ENCODE data around the gene NAXD. TPM values are rescaled to one million over a fixed set of nuclear protein-coding genes. Genes with fewer than 3 reads are reported as not detected.

The NAXD gene
- total RNA-seq, 1 donor from 2014 or later: 17.7 TPM

- Histone ChIP-seq H3K27ac (no peak overlapping the region), H3K36me3 (no peaks in the 10 kb centered on the region), H3K9ac (no peak overlapping the region), H3K4me2 (no peak overlapping the region), H3K4me3 (no peak overlapping the region), H3F3A (ENCODE audit: low read depth) (no peaks in the 10 kb centered on the region), H3K4me1 (no peaks in the 10 kb centered on the region), H3K79me2 (ENCODE audit: low read depth) (no peaks in the 10 kb centered on the region), H3K9me3 (ENCODE audit: low read depth) (no peaks in the 10 kb centered on the region), H4K20me1 (ENCODE audit: low read depth) (no peaks in the 10 kb centered on the region), H2AFZ (replicated peaks) (no peak overlapping the region), H3K27me3 (no peaks in the 10 kb centered on the region)
- no peaks in the 10 kb centered on the region for H3K9me3 Mint-ChIP-seq
- H3K27me3 Mint-ChIP-seq (ENCODE audit: insufficient read depth, low read depth): peaks cover 8% of the 10 kb centered on the region
- no peak for DNase-seq (ENCODE audit: low spot score)
- no peak overlapping the region for H3K4me3 Mint-ChIP-seq
- H3K4me1 Mint-ChIP-seq: no peaks in the 10 kb centered on the region
- H3K27ac Mint-ChIP-seq: no peak overlapping the region
- H3K36me3 Mint-ChIP-seq: peaks cover 30% of the 10 kb centered on the region
- TF ChIP-seq EZH2 (IDR thresholded peaks at IDR 0.05) (no peak), CTCF (IDR thresholded peaks at IDR 0.05) (no peak), EZH2phosphoT487 (IDR thresholded peaks at IDR 0.05) (no peak)
Observed at GRCh38 chr13:110637747-110638146, 22.4 kb downstream of the NAXD start.

- Mint-ChIP-seq H3K9me3 (no peaks in the 10 kb centered on the region), H3K27ac (no peak overlapping the region)
- no peaks in the 10 kb centered on the region for H3K36me3 ChIP-seq
Observed at GRCh38 chr13:110638257-110638656, 22.9 kb downstream of the NAXD start.

GRCh38 chr13:110638814-110639806, 23.8 kb downstream of the NAXD start:
- no peaks in the 10 kb centered on the region for H3F3A ChIP-seq (ENCODE audit: low read depth)
- H3K4me2 ChIP-seq: no peak overlapping the region
- no peaks in the 10 kb centered on the region for H4K20me1 ChIP-seq (ENCODE audit: low read depth)
- Mint-ChIP-seq H3K4me1 (peaks cover under 1% of the 10 kb centered on the region), H3K4me3 (no peak overlapping the region), H3K36me3 (peaks cover 33% of the 10 kb centered on the region), H3K27ac (peak overlapping the region; percentile 21), H3K9me3 (no peaks in the 10 kb centered on the region), H3K27me3 (ENCODE audit: insufficient read depth, low read depth) (peaks cover 8% of the 10 kb centered on the region)
- H3K9ac ChIP-seq: no peak overlapping the region
- H3K27me3 ChIP-seq: no peaks in the 10 kb centered on the region
- H3K36me3 ChIP-seq: no peaks in the 10 kb centered on the region
- TF ChIP-seq EZH2 (IDR thresholded peaks at IDR 0.05) (no peak), EZH2phosphoT487 (IDR thresholded peaks at IDR 0.05) (no peak), CTCF (IDR thresholded peaks at IDR 0.05) (no peak)
- no peak overlapping the region for H3K27ac ChIP-seq
- no peaks in the 10 kb centered on the region for H3K9me3 ChIP-seq (ENCODE audit: low read depth)
- H3K79me2 ChIP-seq (ENCODE audit: low read depth): no peaks in the 10 kb centered on the region
- DNase-seq (ENCODE audit: low spot score): no peak
- no peak overlapping the region for H3K4me3 ChIP-seq
- no peak overlapping the region for H2AFZ ChIP-seq (replicated peaks)
- no peaks in the 10 kb centered on the region for H3K4me1 ChIP-seq

More at GRCh38 chr13:110638257-110638656, 22.9 kb downstream of the NAXD start:
- H3K79me2 ChIP-seq (ENCODE audit: low read depth): no peaks in the 10 kb centered on the region
- TF ChIP-seq EZH2 (IDR thresholded peaks at IDR 0.05): no peak
- no peak for TF ChIP-seq CTCF (IDR thresholded peaks at IDR 0.05)
- TF ChIP-seq EZH2phosphoT487 (IDR thresholded peaks at IDR 0.05): no peak
- no peaks in the 10 kb centered on the region for H3F3A ChIP-seq (ENCODE audit: low read depth)
- Mint-ChIP-seq H3K4me1 (no peaks in the 10 kb centered on the region), H3K4me3 (no peak overlapping the region), H3K27me3 (ENCODE audit: insufficient read depth, low read depth) (peaks cover 8% of the 10 kb centered on the region), H3K36me3 (peaks cover 34% of the 10 kb centered on the region)
- no peak overlapping the region for H3K4me2 ChIP-seq
- no peaks in the 10 kb centered on the region for H4K20me1 ChIP-seq (ENCODE audit: low read depth)
- H3K9ac ChIP-seq: no peak overlapping the region
- H3K27ac ChIP-seq: no peak overlapping the region
- no peaks in the 10 kb centered on the region for H3K9me3 ChIP-seq (ENCODE audit: low read depth)
- no peaks in the 10 kb centered on the region for H3K27me3 ChIP-seq
- H3K4me3 ChIP-seq: no peak overlapping the region
- DNase-seq (ENCODE audit: low spot score): no peak
- H2AFZ ChIP-seq (replicated peaks): no peak overlapping the region
- no peaks in the 10 kb centered on the region for H3K4me1 ChIP-seq
